ENCODE results near the gene LMX1B.

DNA sequence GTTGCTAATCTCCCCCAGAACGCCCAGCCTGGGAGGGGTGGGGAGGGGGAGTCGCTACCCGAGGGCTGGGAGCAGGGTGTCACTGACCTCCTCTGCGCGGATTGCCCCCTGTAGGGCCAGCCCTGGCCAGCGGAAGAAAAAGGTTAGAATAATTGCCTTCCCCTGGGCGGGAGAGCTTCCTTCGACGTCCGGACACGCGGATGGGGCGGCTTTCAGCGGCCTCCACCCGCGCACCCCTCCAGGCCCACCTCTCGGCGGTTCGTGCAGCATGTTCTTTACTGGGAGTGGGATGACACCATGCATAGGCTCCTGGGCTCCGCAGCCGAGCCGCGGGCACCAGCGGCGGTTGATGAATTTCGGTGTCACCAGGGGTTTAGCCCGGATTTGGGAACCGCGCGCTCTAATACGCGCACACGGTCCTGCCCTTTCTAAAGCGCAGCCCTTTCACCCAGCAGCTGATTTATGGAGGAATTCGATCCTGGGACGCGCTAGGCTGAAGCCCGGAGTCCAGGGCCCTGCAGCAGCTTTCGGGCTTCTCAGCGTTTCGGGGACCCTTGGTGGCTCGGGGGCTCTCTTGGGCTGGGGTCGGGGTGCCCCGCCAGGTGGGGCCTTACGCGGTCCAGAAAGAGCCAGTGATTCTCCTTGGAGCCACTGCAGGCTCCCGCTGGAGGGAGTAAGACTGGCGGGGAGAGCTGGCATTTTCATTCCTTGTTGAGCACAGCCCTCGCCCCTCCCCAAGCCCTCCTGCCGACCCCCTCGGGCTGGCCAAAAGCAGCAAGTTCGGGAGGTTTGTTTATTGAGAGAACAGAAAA is 10.1 kb downstream of the LMX1B start:
- TF ChIP-seq, protein P1, sequence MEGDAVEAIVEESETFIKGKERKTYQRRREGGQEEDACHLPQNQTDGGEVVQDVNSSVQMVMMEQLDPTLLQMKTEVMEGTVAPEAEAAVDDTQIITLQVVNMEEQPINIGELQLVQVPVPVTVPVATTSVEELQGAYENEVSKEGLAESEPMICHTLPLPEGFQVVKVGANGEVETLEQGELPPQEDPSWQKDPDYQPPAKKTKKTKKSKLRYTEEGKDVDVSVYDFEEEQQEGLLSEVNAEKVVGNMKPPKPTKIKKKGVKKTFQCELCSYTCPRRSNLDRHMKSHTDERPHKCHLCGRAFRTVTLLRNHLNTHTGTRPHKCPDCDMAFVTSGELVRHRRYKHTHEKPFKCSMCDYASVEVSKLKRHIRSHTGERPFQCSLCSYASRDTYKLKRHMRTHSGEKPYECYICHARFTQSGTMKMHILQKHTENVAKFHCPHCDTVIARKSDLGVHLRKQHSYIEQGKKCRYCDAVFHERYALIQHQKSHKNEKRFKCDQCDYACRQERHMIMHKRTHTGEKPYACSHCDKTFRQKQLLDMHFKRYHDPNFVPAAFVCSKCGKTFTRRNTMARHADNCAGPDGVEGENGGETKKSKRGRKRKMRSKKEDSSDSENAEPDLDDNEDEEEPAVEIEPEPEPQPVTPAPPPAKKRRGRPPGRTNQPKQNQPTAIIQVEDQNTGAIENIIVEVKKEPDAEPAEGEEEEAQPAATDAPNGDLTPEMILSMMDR (IDR thresholded peaks at IDR 0.05; ENCODE audit: insufficient read depth, low read length, poor library complexity, severe bottlenecking), result no peak
- TF ChIP-seq EZH2phosphoT487 (conservative IDR thresholded peaks at IDR 0.05; ENCODE audit: low read length), result no peak

Data from SU-DHL-6 (cell line).